K562 (cell line): ENCODE data around the gene MALSU1. TPM values are rescaled to one million over a fixed set of nuclear protein-coding genes. Genes with fewer than 3 reads are reported as not detected.
A peak's percentile ranks its signal among the peaks of the same experiment; 100 is the strongest.

ENCODE experiments used
- CHD4 ChIP-seq: fragments of 200-600 bp; sonication (generic); IDR thresholded peaks from 3 replicates; pipeline ENCODE4 v1.6.1; 2012; ENCODE audit warnings: low read depth, mild to moderate bottlenecking, mixed read lengths, low read length, inconsistent platforms; ENCODE audit not compliant: insufficient read depth, insufficient replicate concordance, poor library complexity, severe bottlenecking
- ETS2 ChIP-seq: IDR thresholded peaks from 2 replicates; pipeline ENCODE4 v1.6.1; 2016; ENCODE audit warnings: borderline replicate concordance, missing genetic modification characterization, mild to moderate bottlenecking, moderate library complexity, missing compliant biosample characterization; ENCODE audit not compliant: poor library complexity, severe bottlenecking
- ETV6 ChIP-seq, 3 experiments: fragments of 150-350 bp in 1 of 3; sonication (generic) in 1 of 3; formaldehyde crosslinking in 1 of 3; IDR thresholded peaks; 2 replicates each; pipeline versions ENCODE4 v1.6.1 to v1.8.0; 2014 to 2022; ENCODE audit warnings: borderline replicate concordance in 2 of 3, low read depth in 2 of 3, antibody characterized with exemption in 1 of 3, low read length in 1 of 3, mild to moderate bottlenecking in 1 of 3, missing genetic modification reagents in 1 of 3
- FOXO4 ChIP-seq: fragments of 450-650 bp; formaldehyde crosslinking; IDR thresholded peaks from 2 replicates; pipeline ENCODE4 v1.4.0; 2020; ENCODE audit warnings: mild to moderate bottlenecking, moderate library complexity
- HIVEP1 ChIP-seq: fragments of 250-450 bp; sonication (Bioruptor Pico); IDR thresholded peaks from 2 replicates; pipeline ENCODE4 v1.4.0; 2020; ENCODE audit warnings: mild to moderate bottlenecking
- HMBOX1 ChIP-seq: sonication (generic); IDR thresholded peaks from 2 replicates; pipeline ENCODE4 v1.6.1; 2016
- MAFF ChIP-seq: IDR thresholded peaks from 2 replicates; pipeline ENCODE4 v1.6.1; 2012; ENCODE audit warnings: low read length, improper control_type of control experiment
- MCM7 ChIP-seq, 2 experiments: fragments of 450-650 bp; IDR thresholded peaks; 2 replicates each; pipeline ENCODE4 v1.6.1; 2016 to 2018
- MEIS2 ChIP-seq: fragments of 450-650 bp; IDR thresholded peaks from 2 replicates; pipeline ENCODE4 v1.6.1; 2014; ENCODE audit warnings: mild to moderate bottlenecking; ENCODE audit not compliant: partially characterized antibody
- PTBP1 ChIP-seq: fragments of 200-400 bp; formaldehyde crosslinking; IDR thresholded peaks from 2 replicates; pipeline ENCODE4 v1.6.1; 2017; ENCODE audit warnings: low read depth, low read length
- SETDB1 ChIP-seq: IDR thresholded peaks from one replicate; pipeline ENCODE4 v1.6.1; 2012; ENCODE audit warnings: low read length, control low read depth, inconsistent platforms
- SMAD1 ChIP-seq: fragments of 150-350 bp; IDR thresholded peaks from 2 replicates; pipeline ENCODE4 v1.6.1; 2014; ENCODE audit warnings: low read length, low read depth; ENCODE audit not compliant: partially characterized antibody
- ZNF583 ChIP-seq: fragments of 250-450 bp; sonication (Bioruptor Pico); IDR thresholded peaks from 2 replicates; pipeline ENCODE4 v1.4.0; 2020
- ZNF609 ChIP-seq: sonication (generic); formaldehyde crosslinking; IDR thresholded peaks from 2 replicates; pipeline ENCODE4 v1.8.1; 2023; ENCODE audit warnings: missing genetic modification reagents, mild to moderate bottlenecking, borderline replicate concordance
- ZNF75A ChIP-seq: fragments of 450-650 bp; formaldehyde crosslinking; IDR thresholded peaks from 2 replicates; pipeline ENCODE4 v1.4.0; 2020; ENCODE audit warnings: mild to moderate bottlenecking
- polyA plus RNA-seq, 8 experiments: library from polyadenylated mRNA; depleted of rRNA in 4 of 8; stranded (reverse) in 5 of 8; unstranded in 3 of 8; fragments of >200 nt; fragmentation: Nextera tagmentation in 2 of 8; fragmentation: Illumina TruSeq in 1 of 8; extraction: Ambion mirVana in 2 of 8; extraction: Trizol in 1 of 8; gene quantifications; 2 replicates each; pipeline versions ENCODE4 v1.2.1 to v1.2.3, GENCODE V29; 2011 to 2014; ENCODE audit warnings: inconsistent platforms in 1 of 8, missing spikeins in 1 of 8
- total RNA-seq, 7 experiments: library from RNA; depleted of rRNA in 6 of 7; stranded (reverse); fragments of >200 nt in 6 of 7; fragmentation: Illumina TruSeq in 2 of 7; extraction: Trizol in 2 of 7; gene quantifications; 2 replicates each; pipeline versions ENCODE4 v1.2.1 to v1.2.3, GENCODE V29; 2011 to 2021; ENCODE audit warnings: low replicate concordance in 1 of 7
- TF ChIP-seq, protein P1 (sequence below): sonication (generic); formaldehyde crosslinking; IDR thresholded peaks from 2 replicates; pipeline ENCODE4 v1.9.0; 2022; ENCODE audit warnings: mild to moderate bottlenecking, missing genetic modification reagents
- TF ChIP-seq, protein P2 (sequence below): fragments of 250-450 bp; sonication (Bioruptor Pico); IDR thresholded peaks from 2 replicates; pipeline ENCODE4 v1.4.0; 2020; ENCODE audit warnings: mild to moderate bottlenecking

Gene MALSU1
- total and polyA plus RNA-seq, 9 of the 15 experiments (the other 6 are each of a cell fraction or from before 2014, with no cell fraction given): 12.3 to 308 (median 81.2) TPM

- TF ChIP-seq CHD4 (no peak), SETDB1 (peak; percentile 25), ETV6 (IDR thresholded peaks at IDR 0.05; ENCODE audit: borderline replicate concordance in 1 of 2, low read depth in 2 of 2, low read length in 1 of 2) (no peak), ETV6 (CRISPR knock-in tag; IDR thresholded peaks at IDR 0.05; ENCODE audit: borderline replicate concordance) (no peak), MCM7 (IDR thresholded peaks at IDR 0.05) (no peak), MEIS2 (peak; percentile 19), PTBP1 (no peak), ETS2 (tag) (no peak), ZNF609 (CRISPR knock-in tag) (no peak), HMBOX1 (no peak), FOXO4 (no peak), ZNF583 (CRISPR knock-in tag) (no peak), MAFF (no peak), HIVEP1 (CRISPR knock-in tag) (no peak), SMAD1 (no peak), ZNF75A (CRISPR knock-in tag) (no peak)
- TF ChIP-seq, protein P1, sequence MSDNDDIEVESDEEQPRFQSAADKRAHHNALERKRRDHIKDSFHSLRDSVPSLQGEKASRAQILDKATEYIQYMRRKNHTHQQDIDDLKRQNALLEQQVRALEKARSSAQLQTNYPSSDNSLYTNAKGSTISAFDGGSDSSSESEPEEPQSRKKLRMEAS: peak; percentile 74
- TF ChIP-seq, protein P2, sequence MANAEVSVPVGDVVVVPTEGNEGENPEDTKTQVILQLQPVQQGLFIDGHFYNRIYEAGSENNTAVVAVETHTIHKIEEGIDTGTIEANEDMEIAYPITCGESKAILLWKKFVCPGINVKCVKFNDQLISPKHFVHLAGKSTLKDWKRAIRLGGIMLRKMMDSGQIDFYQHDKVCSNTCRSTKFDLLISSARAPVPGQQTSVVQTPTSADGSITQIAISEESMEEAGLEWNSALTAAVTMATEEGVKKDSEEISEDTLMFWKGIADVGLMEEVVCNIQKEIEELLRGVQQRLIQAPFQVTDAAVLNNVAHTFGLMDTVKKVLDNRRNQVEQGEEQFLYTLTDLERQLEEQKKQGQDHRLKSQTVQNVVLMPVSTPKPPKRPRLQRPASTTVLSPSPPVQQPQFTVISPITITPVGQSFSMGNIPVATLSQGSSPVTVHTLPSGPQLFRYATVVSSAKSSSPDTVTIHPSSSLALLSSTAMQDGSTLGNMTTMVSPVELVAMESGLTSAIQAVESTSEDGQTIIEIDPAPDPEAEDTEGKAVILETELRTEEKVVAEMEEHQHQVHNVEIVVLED (CRISPR knock-in tag): peak; percentile 55; the same call in 1 of the 2 replicates
Observed at GRCh38 chr7:23298885-23299769, at the start of gene MALSU1 (continued).
